ENCODE results near the gene HSPA5. TPM values are rescaled to one million over a fixed set of nuclear protein-coding genes. Genes with fewer than 3 reads are reported as not detected.
"Not testable (repeated sequence)": the region's sequence is repeated elsewhere in the genome, so short reads cannot be mapped to it uniquely, and the experiment has no call there.

HSPA5 gene
- total RNA-seq, 1 donor from 2014 or later, result 224 TPM

DNA sequence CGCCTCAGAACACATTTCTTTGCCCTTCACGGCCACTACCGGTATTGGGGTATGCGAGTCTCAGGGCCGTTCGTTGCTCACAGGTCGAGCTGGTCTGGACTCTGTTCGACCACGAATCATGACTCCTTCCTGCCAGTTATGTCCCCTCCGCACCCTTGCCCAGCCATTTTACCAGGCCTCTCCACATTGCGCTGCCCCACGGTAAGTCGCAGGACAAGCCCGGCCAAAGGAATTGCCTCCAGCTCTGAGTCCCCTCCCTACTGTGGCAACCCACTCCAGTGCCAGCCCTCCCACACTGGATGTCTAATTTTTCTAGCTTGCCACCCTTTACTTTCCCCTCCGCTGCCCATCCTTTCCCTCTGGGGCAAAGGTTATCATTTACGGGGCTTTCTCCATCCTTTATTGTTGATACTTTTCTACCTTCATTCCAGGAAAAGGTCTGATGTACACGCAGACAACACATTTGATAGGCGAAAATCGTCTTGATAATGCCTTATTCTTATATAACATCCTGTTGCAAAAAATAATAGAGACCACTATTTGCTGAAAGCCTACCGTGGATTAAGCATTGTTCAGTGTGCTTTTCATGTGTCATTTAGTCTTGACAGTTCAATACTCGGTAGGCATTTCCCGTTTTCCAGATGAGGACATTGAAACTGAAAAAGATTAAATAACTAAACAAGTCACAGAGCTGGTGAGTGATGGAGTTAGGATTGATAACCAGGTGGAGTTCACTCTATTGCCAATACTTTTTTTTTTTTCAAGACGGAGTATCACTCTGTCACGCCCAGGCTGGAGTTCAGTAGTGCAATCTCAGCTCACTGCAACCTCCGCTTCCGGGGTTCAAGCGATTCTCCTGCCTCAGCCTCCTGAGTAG is 958 bp upstream of the HSPA5 start:
- peak; percentile 55 for DNase-seq (ENCODE audit: low spot score)

DNA sequence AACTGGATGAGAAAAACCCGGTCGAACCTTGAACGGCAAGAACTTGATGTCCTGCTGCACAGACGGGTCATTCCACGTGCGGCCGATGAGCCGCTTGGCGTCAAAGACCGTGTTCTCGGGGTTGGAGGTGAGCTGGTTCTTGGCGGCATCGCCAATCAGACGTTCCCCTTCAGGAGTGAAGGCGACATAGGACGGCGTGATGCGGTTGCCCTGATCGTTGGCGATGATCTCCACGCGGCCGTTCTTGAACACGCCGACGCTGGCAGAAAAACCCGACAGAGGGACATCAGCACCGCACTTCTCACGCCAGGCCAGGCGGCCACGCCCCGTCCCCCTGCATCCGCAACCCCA is 519 bp downstream of the HSPA5 start:
- peak; percentile 59 for DNase-seq (ENCODE audit: low spot score)

DNA sequence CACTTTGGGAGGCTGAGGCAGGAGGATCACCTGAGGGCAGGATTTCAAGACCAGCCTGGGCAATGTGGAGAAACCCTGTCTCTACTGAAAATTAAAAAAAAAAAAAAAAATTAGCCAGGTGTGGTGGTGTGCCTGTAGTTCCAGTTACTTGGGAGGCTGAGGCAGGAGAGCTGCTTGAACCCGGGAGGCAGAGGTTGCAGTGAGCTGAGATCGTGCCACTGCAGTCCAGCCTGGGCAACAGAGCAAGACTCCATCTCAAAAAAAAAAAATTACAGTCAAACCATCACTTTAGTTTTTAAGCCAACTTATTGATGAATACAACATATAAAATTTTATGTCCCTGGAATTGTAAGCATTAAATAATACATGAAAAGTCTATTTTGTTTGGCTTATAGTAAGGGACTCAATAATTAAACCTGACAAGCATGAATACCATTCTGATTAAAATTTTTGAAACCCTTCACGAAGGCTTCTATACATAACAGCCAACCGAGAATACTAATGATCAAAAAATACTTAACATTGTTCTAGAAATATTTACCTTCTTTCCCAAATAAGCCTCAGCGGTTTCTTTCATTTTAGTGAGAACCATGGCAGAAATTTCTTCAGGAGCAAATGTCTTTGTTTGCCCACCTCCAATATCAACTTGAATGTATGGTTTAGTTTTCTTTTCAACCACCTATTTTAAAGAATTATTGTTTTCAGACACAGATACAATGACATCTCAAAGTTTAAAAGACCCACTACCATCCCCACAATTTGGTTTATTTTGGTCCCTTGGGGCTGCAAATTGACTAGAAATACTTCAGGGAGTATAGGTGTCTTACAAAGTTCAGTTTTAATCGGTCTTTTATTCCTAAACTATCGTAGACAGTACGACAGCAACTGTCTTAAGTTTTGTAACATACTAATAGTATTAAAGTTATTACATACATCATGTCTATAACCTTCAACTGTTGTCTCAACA is 1.2 kb downstream of the HSPA5 start:
- DNase-seq (ENCODE audit: low spot score), result no peak

DNA sequence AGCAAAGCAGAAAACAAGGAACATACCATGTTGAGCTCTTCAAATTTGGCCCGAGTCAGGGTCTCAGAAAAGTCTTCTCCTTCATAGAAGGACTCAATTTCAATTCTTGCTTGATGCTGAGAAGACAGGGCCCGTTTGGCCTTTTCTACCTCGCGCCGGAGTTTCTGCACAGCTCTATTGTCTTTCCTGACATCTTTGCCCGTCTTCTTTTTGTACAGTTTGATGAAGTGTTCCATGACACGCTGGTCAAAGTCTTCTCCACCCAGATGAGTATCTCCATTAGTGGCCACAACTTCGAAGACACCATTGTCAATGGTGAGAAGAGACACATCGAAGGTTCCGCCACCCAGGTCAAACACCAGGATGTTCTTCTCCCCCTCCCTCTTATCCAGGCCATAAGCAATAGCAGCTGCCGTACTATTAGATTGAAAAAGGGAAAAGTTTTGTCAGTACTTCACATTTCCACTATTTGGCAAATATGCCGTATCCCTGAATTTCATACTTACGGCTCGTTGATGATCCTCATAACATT is 2.2 kb downstream of the HSPA5 start:
- DNase-seq (ENCODE audit: low spot score), result no peak

DNA sequence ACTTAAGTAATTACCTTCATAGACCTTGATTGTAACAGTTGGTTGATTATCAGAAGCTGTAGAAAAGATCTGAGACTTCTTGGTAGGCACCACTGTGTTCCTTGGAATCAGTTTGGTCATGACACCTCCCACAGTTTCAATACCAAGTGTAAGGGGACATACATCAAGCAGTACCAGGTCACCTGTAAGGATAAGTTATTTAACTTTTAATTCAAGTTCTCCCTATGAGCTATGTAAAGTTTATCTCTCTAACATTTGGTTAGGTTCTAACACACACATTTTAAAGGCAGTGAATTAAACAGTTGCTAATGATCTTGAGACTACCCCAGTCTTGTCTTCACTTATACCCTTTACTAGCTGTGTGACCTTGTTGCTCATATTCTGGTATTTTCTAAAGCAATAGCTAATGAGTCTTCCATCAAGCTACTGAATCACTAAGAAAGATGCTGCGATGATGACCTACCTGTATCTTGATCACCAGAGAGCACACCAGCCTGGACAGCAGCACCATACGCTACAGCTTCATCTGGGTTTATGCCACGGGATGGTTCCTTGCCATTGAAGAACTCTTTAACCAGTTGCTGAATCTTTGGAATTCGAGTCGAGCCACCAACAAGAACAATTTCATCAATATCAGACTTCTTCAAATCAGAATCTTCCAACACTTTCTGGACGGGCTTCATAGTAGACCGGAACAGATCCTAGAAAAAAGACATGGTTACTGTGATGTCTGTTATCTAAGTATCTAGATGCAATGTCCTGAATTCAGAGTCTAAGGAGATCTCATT is 2.8 kb downstream of the HSPA5 start:
- no peak for DNase-seq (ENCODE audit: low spot score)

DNA sequence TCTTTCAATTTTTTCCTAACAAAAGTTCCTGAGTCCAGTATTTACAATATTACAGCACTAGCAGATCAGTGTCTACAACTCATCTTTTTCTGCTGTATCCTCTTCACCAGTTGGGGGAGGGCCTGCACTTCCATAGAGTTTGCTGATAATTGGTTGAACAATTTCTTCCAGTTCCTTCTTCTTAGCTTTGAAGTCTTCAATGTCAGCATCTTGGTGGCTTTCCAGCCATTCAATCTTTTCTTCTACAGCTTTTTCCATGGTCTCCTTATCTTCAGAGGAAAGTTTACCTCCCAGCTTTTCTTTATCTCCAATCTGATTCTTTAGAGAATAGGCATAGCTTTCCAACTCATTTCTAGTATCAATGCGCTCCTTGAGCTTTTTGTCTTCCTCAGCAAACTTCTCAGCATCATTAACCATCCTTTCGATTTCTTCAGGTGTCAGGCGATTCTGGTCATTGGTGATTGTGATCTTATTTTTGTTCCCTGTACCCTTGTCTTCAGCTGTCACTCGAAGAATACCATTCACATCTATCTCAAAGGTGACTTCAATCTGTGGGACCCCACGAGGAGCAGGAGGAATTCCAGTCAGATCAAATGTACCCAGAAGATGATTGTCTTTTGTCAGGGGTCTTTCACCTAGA is 4.5 kb downstream of the HSPA5 start:
- DNase-seq (ENCODE audit: low spot score), result not testable (repeated sequence)

DNA sequence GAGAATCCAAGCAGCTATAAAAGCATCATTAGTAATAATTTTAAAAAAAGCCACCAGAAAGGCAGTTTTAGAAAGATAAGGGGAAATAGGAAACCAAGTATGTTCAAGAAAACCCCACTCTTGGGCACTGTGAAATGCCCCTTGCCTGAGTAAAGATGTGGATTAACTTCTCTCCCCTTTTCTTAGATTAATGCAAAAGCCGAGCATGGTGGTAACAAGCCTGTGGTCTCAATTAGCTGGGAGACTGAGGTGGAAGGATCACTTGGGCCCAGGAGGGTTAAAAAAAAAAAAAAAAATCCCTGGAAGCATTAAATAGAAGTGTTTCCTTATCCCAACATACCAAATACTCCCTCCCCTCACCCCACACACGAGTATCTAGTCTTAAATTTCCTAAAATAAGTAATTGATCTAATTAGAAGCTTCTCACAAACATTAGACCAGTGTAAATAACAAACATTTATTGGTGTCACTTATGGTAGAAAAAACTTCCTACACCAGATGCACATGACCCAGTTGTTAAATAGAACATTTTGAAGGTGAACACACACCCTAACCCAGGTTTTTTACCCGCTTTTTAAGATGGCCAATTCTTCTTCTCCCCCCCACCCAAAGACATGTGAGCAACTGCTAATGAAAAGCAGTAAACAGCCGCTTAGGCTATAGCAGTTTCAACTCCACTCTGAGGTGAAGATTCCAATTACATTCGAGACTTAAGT is 5.2 kb downstream of the HSPA5 start:
- no peak for DNase-seq (ENCODE audit: low spot score)

DNA sequence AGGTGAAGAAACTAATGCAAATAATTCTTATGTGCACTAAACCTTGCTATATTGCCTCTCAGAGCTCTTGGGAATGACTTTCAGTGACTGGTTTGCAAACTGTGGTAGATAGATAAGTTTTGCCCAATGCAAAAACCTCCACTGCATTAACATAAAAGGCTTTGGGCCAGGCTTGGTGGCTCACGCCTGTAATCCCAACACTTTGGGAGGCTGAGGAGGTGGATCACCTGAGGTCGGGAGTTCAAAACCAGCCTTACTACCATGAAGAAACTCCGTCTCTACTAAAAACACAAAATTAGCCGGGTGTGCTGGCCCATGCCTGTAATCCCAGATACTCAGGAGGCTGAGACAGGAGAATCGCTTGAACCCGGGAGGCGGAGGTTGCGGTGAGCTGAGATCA is 7.0 kb downstream of the HSPA5 start:
- DNase-seq (ENCODE audit: low spot score), result not testable (repeated sequence)

DNA sequence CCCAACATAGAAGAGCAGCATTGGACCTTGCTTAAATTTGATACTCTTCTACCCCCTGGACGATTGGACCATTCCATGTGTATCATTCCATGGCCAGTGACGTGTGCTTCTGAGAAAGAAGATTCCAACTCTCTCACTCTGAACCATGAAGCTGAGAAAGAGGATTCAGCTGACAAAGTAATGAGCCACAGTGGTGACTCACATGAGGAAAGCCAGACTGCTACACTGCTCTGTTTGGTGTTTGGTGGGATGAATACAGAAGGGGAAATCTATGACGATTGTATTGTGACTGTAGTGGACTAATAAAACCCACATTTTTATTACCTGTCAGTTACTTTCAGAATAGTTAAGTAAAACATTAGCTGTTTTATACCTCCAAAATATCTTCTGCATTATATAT is 7.5 kb downstream of the HSPA5 start:
- no peak for DNase-seq (ENCODE audit: low spot score)

DNA sequence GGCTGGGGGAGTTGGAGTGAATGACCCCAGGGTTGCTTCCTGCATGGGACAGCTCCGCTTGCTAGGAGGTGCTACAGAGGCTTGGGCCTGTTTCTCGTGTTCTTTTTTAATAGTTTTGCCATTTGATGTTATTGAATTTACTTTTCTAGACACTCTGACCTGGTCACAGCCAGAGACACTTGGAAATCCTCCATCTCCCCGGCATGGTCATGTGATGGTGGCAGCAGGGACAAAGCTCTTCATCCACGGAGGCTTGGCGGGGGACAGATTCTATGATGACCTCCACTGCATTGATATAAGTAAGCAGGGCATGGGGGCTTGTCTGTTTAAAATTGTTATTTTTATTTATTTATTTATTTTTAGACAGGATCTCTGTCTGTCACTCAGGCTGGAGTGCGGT is 13.4 kb downstream of the HSPA5 start:
- DNase-seq (ENCODE audit: low spot score), result no peak

DNA sequence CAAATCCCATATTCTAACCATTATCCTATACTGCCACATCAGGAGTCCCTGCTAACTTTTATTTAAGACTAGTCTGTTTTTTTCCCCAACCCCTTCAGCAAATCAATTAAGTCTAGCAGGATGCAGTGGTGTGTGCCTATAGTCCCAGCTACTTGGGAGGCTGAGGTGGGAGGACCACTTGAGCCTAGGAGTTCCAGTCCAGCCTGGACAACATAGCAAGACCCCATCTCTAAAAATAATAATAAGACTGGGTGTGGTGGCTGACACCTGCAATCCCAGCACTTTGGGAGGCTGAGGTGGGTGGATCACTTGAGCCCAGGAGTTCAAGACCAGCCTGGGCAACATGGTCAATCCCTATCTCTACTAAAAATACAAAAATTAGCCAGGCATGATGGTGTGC is 16.3 kb downstream of the HSPA5 start:
- DNase-seq (ENCODE audit: low spot score), result not testable (repeated sequence)

DNA sequence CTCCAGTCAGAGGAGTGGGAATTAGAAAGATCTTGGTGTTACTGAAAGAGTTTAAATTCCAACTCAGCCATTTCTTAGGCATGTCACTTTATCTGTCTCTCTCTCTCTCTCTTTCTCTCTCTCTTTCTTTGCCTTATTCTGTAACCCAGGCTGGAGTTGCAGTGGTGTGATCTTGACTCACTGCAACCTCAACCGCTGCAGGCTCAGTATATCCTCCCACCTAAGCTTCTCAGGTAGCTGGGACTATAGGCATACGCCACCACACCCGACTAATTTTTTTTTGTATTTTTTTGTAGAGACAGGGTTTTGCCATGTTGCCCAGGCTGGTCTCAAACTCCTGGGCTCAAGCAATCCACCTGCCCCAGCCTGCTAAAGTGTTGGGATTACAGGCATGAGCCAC is 22.5 kb downstream of the HSPA5 start:
- no peak for DNase-seq (ENCODE audit: low spot score)

DNA sequence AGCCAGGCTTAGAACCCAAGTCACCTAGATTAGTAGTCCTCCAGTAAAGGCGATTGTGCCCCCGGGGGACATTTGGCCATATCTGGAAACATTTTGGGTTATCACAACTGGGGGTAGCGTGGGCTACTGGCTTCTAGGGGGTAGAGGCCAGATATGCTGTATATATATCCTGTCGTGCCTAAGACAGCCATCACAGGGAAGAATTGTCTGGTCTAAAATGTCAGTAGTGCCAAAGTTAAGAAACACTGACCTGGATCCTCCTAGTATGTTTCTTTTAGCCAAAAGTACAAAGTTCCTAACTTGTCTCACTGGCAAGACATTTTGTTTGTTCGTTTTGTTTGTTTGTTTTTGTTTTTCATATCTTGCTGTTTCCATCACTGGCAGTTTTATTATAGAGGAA is 27.0 kb downstream of the HSPA5 start:
- DNase-seq (ENCODE audit: low spot score), result no peak

DNA sequence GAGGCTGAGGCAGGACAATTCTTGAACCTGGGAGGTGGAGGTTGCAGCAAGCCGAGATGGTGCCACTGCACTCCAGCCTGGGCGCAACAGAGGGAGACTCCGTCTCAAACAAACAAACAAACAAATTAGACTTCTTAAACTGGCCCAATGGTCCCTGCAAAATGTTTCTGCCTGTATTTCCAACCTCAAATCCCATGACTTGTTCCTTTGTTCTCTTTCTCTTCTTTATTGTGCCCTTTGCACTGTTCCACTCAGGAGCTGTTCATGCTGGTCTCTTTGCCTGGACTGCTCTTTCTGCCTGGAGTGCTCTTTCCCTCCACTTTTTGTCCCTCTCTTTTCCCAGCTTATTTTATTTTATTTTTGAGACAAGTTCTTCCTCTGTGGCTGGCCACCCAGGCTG is 36.7 kb downstream of the HSPA5 start:
- no peak for DNase-seq (ENCODE audit: low spot score)

DNA sequence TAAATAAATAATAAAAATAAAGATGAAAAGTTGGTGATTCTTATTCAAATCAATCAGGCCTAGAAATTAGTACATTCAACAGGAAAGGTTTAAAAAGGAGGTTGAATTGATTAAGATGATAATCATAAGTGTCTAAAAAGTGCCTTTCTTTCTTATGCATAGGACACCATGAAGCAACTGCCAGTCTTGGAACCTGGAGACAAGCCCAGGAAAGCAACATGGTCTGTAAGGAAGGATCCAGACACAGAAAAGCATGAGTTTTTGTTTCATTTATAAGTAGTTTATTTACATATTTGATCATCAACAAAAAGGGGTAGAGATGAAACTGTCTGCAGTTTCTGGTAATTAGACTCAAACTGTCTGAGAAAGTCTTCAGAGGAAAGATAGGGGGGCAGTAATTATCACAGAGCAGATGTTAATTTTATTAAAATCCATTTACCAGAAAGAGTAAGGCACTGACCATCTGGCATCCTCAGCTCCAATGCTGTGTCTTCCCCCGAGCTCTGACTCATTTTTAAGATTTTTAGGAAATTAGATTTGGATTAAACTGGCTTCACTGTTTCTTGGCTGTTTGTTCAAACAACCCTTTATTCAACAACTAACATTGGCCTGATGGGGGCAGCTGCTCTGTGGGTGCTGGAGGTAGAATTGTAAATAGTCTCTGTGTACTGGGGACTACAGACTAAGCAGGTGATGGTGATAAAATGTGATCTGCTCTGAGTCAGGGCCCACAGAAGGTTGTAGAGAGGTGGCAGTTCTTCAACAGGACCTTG is 38.1 kb downstream of the HSPA5 start:
- no peak for DNase-seq (ENCODE audit: low spot score)

DNA sequence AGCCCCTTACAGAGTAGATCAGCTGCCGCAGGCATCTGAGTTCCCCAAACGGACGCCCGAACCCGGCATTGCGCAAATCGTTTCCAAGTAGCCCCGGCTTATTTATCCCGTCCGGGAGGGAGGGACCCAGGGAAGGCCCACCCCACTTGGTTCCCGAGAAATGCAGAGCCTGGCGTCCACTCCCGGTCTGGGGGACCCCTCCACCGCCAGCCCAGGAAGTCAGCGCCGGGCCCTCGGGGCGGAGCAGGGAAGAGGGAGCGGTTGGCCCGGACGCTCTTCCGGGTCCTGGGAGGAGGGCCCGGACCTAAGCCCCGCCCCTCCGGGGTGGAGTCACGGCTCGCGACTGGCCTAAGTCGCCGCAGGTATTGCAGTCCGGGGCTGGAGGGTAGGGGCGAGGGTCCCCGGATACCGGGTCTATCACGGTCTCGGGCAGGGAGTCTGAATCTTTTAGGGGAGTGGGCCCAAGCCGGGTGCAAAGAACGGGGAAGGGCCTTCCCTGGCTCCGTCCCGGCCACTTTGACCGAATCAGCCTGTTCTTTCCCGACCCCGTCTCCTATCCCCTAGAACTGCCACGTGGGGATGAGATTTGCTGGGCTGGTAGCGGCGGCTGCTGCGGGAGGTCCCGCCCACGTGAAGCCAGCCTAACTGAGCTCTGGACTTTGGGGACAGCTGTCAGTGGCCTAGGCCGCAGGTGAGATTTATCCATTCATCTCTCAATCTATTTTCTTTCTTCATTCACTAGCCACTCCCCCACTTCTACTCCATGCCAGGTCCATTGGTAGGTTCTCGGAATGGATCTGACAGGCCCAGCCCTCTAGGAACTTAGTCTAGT is 40.7 kb downstream of the HSPA5 start, which contains the start of gene RABEPK:
Gene RABEPK, plus strand, starts transcription at position 327 of the 832 bp plus-strand sequence. CDS start 2,472 bp downstream, outside the sequence.
- peak; percentile 94 for DNase-seq (ENCODE audit: low spot score)

DNA sequence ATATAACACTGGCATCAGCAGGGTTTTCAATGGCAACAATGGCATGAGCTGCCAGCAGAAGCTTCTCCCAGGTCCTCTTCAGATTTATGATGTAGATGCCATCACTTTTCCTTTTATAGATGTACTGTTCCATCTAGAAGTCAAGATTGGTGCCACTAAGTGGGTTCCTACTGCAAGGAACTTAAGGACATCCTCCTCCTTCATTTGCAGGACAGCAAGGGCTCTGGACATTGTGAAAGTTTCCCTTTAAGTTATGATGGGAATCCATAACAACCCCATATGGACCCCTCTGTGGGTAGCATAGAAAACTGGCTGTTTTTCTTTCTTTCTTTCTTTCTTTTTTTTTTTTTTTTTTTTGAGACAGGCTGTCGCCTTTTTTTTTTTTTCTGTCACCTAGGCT is 45.6 kb downstream of the HSPA5 start:
- not testable (repeated sequence) for DNase-seq (ENCODE audit: low spot score)

DNA sequence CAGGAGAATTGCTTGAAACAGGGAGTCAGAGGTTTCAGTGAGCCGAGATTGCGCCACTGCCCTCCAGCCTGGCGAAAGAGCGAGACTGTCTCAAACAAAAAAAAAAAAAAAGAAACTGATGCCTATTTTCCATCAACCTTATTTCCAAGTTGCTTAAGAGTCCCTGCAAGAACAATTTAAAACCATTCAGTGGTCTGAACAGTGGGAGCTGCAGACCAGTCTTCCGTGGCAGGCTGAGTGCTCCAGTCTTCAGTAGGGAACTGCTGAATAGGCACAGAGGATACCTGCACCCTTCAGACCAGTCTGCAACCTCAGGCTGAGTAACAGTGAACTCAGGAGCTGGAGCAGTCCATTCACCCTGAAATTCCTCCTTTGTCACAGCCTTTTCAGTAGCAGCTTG is 46.7 kb downstream of the HSPA5 start:
- not testable (repeated sequence) for DNase-seq (ENCODE audit: low spot score)

DNA sequence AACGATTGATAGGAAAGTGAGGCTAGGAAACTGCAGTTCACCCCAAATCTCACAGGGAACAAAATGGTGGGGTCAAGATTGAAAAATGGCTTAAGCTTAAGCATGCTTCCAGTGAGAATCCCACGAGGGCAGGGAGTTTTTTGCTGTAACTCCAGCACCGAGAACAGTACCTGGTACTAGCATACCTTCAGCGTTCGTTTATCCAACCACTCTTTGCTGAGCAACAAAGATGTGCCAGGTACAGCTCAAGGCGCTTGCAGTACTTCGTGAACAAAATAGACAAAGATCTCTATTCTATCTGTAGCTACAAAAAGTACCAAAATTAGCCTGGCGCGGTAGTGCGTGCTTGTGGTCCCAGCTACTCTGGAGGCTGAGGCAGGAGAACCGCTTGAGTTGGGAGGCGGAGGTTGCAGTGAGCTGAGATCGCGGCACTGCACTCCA is 50.8 kb downstream of the HSPA5 start:
- no peak for DNase-seq (ENCODE audit: low spot score)
